Measurements from ENCODE around the gene HS3ST4.

- TF ChIP-seq EZH2 (IDR thresholded peaks at IDR 0.05) (no peak), JUND (IDR thresholded peaks at IDR 0.05) (no peak), POLR2A (IDR thresholded peaks at IDR 0.05; ENCODE audit: borderline replicate concordance, extremely low read depth, insufficient read depth, insufficient read length) (no peak)
Measured at GRCh38 chr16:25692742-25693508, 1.2 kb downstream of the HS3ST4 start.

Measured in HCT116 (cell line).